ENCODE measurements around the gene SLC31A1.

DNA sequence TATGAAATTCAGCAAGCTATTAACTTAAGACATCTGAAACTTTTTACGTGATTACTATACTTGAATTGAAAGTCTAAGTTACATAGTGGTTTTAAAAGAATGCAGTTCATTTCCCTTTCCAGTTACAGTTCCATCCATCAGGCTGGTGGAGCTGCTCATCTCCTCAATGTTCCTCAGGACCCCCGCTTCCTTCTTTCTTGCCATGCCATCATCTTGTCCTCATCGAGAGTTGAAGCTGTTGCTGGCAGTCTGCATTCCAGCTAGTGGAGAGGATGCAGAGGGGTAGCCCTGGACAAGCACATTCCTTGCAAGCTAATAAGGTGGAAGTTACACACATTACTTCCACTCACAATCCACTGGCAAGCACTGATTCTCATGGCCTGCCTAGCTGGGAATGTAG is 90.6 kb downstream of the SLC31A1 start:
- TF ChIP-seq, protein P1, sequence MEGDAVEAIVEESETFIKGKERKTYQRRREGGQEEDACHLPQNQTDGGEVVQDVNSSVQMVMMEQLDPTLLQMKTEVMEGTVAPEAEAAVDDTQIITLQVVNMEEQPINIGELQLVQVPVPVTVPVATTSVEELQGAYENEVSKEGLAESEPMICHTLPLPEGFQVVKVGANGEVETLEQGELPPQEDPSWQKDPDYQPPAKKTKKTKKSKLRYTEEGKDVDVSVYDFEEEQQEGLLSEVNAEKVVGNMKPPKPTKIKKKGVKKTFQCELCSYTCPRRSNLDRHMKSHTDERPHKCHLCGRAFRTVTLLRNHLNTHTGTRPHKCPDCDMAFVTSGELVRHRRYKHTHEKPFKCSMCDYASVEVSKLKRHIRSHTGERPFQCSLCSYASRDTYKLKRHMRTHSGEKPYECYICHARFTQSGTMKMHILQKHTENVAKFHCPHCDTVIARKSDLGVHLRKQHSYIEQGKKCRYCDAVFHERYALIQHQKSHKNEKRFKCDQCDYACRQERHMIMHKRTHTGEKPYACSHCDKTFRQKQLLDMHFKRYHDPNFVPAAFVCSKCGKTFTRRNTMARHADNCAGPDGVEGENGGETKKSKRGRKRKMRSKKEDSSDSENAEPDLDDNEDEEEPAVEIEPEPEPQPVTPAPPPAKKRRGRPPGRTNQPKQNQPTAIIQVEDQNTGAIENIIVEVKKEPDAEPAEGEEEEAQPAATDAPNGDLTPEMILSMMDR (IDR thresholded peaks at IDR 0.05) = no peak
- TF ChIP-seq EZH2phosphoT487 (IDR thresholded peaks at IDR 0.05) = no peak

All from neural progenitor cell (in vitro differentiated cells).